HFF-Myc (cell line): ENCODE data around the gene GALNT16.
A peak's percentile ranks its signal among the peaks of the same experiment; 100 is the strongest.
"Not testable (repeated sequence)": the region's sequence is repeated elsewhere in the genome, so short reads cannot be mapped to it uniquely, and the experiment has no call there.

Experiments
- DNase-seq: peaks from one replicate; pipeline ENCODE4 v3.0.0-alpha.2; 2011; ENCODE audit warnings: low read depth; ENCODE audit errors: extremely low read depth
- H3K4me3 ChIP-seq: replicated peaks from 2 replicates; pipeline ENCODE4 v1.5.1; 2011; ENCODE audit warnings: low read depth, mild to moderate bottlenecking, control low read depth, low read length
- TF ChIP-seq, protein P1 (sequence below): IDR thresholded peaks from 2 replicates; pipeline ENCODE4 v1.5.1; 2012; ENCODE audit warnings: mild to moderate bottlenecking, low read depth, low read length, control low read depth; ENCODE audit errors: missing control alignments

The GALNT16 gene

DNA sequence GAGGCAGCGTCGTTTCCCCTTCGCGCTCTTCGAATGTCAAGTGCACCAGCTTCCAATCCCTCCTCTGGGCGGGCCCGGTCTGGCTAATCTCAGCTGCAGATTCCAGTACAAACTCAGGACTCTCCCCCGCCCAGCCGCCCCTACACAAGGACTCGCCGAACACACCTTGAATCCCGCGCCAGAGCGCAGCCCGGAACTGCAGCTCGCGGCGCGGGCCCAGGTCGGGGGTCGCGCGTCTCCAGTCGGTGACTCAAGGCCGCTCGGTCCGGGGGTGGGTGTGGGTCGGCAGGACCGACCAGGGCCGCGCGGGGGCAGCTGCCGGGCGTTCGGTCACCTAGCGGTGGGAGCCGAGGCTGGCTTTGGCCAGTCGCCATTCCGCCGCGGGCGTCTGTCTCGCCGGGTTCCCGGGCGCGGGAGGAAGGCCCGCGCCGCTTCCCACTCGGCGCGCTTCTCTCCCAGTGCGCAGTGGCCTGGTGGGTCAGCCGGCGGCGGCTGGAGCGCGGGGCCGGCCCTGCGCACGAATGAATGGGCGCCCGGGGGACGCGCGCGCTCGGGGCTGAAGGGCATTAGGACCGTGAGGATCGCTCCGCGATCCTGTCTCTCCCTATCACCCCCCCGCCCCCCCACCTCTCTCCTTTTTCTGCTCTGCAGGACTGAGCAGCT, at the start of gene GALNT16:
TSS of gene GALNT16 (plus strand) at position 632 of the 663 bp plus-strand sequence. CDS start 133 bp downstream, outside the sequence.
- TF ChIP-seq, protein P1, sequence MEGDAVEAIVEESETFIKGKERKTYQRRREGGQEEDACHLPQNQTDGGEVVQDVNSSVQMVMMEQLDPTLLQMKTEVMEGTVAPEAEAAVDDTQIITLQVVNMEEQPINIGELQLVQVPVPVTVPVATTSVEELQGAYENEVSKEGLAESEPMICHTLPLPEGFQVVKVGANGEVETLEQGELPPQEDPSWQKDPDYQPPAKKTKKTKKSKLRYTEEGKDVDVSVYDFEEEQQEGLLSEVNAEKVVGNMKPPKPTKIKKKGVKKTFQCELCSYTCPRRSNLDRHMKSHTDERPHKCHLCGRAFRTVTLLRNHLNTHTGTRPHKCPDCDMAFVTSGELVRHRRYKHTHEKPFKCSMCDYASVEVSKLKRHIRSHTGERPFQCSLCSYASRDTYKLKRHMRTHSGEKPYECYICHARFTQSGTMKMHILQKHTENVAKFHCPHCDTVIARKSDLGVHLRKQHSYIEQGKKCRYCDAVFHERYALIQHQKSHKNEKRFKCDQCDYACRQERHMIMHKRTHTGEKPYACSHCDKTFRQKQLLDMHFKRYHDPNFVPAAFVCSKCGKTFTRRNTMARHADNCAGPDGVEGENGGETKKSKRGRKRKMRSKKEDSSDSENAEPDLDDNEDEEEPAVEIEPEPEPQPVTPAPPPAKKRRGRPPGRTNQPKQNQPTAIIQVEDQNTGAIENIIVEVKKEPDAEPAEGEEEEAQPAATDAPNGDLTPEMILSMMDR, result peak; percentile 14

DNA sequence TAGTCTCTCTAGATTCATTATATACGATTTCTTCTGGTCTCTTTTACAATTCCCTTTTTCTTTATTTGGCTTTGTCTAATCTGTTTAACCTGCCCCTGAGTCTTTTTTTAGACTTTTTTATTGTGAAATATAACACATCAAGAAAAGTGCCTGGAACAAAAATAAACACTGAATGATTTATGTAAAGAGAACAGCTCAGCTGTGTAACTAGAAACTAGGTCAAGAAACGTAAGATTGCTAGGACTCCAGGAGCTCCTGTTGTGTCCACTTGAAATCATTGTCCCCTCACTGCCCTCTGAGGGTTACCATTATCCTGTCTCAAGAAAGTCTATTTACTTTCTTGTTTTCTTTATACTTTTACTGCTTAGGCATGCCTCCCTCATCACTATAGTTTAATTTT, 45.6 kb upstream of the GALNT16 start:
- TF ChIP-seq, protein P1, result no peak
- DNase-seq, result no peak
- no peak overlapping the region for H3K4me3 ChIP-seq

More for the DNA sequence above, at the start of gene GALNT16:
- peak within 1 kb of the TSS; percentile 43 for H3K4me3 ChIP-seq
- no peak for DNase-seq

DNA sequence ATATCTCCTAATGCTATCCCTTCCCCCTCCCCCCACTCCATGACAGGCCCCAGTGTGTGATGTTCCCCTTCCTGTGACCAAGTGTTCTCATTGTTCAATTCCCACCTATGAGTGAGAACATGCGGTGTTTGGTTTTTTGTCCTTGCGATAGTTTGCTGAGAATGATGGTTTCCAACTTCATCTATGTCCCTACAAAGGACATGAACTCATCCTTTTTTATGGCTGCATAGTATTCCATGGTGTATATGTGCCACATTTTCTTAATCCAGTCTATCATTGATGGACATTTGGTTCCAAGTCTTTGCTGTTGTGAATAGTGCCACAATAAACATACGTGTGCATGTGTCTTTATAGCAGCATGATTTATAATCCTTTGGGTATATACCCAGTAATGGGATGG, 42.3 kb upstream of the GALNT16 start:
- DNase-seq, H3K4me3 ChIP-seq: not testable (repeated sequence)

DNA sequence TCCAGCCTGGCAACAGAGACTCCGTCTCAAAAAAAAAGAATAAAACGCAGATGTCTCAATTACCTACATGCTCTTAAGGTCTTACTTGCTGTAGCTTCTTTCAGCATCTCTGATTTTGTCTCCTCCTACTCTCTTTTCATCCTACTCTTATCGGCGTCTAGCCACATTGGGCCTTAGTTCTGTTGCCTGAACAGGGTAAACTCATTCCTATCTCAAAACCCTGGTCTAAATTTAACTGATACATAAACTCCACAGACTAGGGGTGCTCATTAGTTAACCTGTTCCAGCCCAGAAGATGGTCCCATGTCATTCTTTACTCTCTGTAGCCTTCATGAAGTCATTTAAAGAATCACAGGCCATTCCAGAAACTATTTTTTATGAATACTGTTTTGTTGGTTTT, 35.0 kb upstream of the GALNT16 start:
- no peak for DNase-seq
- TF ChIP-seq, protein P1, result no peak
- H3K4me3 ChIP-seq, result no peak overlapping the region

DNA sequence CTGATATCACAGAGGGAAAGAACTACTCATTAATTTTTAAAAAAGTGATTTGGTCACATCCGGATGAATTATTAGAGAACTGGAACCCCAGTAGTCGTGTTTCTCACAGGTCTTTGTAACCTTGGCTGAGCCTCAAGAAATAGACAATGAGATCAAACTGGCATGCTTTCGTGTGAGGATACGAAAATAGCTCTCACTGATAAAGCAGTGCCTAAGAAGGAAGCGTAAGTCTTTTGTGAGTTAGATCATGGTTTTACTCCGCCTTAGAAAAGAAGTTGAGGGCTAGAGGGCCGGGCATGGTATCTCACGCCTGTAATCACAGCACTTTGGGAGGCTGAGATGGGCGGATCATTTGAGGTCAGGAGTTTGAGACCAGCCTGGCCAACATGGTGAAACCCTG, 33.8 kb upstream of the GALNT16 start:
- H3K4me3 ChIP-seq, result no peak overlapping the region
- DNase-seq, result no peak
- TF ChIP-seq, protein P1, result no peak

DNA sequence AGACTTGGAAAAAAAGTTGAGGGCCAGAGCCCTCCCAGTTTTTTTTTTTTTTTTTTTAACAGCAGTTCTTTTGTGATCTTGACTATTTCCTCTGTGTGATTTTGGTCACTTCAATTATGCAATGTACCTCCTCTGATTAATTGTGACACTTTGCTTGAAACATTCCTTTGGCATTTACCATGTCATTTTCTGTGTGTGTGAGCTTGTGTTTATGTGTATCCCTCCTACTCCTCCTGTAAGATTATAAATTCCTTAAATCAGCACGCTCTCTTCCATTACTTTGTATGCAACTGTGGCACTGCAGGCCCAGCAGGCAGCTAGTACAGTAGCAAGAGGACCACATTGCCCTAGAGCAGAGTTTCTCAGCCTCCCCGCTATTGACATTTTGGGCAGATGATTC, 33.2 kb upstream of the GALNT16 start:
- TF ChIP-seq, protein P1, result no peak
- no peak for DNase-seq
- H3K4me3 ChIP-seq, result no peak overlapping the region

DNA sequence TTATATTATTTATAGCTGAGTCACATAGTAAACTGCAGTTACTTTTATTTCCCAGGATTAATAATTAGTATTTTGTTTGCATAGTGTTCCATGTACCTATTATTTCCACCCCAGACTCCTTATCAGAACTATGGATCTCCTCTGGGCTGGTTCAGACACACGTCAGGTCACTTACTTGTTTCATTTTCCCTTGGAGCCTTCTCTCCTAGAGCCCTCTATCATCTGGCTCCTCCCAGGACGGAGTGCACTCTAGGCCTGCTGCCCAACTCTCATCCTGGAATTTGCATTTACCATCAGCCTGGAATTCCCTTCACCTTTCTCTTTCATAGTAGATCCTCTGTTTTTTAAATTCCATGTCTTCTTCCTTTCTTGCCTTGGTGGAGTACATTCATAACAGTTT, 28.5 kb upstream of the GALNT16 start:
- H3K4me3 ChIP-seq, result no peak overlapping the region
- TF ChIP-seq, protein P1, result no peak
- no peak for DNase-seq
